ENCODE results near the gene TEX13A. TPM values are rescaled to one million over a fixed set of nuclear protein-coding genes. Genes with fewer than 3 reads are reported as not detected.
"Not testable (repeated sequence)": the region's sequence is repeated elsewhere in the genome, so short reads cannot be mapped to it uniquely, and the experiment has no call there.

TEX13A gene
- total RNA-seq, 1 experiment from 2014 or later = 0.17 TPM

- H3K27ac Mint-ChIP-seq = no peak overlapping the region
- no peak for DNase-seq (ENCODE audit: low spot score)
- no peak overlapping the region for H3K4me3 Mint-ChIP-seq
- ChIA-PET POLR2A (no interaction called here), CTCF (no interaction called here)
- no peaks in the 10 kb centered on the region for H3K36me3 Mint-ChIP-seq
- peaks cover 2% of the 10 kb centered on the region for H3K4me1 Mint-ChIP-seq
- H3K9me3 Mint-ChIP-seq = no peaks in the 10 kb centered on the region
- no peaks in the 10 kb centered on the region for H3K27me3 Mint-ChIP-seq (ENCODE audit: low read depth)
- TF ChIP-seq ATF2 (CRISPR knock-in tag; IDR thresholded peaks at IDR 0.05; ENCODE audit: borderline replicate concordance, low read depth) (no peak), ZNF263 (CRISPR knock-in tag; IDR thresholded peaks at IDR 0.05; ENCODE audit: low read depth) (no peak)
- ATAC-seq = no peak
Observed at GRCh38 chrX:105241056-105241455, 20.6 kb upstream of the TEX13A start.

DNA sequence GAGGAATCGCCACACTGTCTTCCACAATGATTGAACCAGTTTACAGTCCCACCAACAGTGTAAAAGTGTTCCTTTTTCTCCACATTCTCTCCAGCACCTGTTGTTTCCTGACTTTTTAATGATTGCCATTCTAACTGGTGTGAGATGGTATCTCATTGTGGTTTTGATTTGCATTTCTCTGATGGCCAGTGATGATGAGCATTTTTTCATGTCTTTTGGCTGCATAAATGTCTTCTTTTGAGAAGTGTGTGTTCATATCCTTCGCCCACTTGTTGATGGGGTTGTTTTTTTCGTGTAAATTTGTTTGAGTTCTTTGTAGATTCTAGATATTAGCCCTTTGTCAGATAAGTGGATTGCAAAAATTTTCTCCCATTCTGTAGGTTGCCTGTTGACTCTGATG, 16.9 kb upstream of the TEX13A start:
- H3K4me1 Mint-ChIP-seq; H3K9me3 Mint-ChIP-seq; DNase-seq (ENCODE audit: low spot score); H3K36me3 Mint-ChIP-seq; H3K4me3 Mint-ChIP-seq; ATAC-seq; H3K27me3 Mint-ChIP-seq (ENCODE audit: low read depth); POLR2A ChIA-PET; H3K27ac Mint-ChIP-seq; CTCF ChIA-PET: not testable (repeated sequence)

- POLR2A ChIA-PET = no interaction called here
- H3K9me3 Mint-ChIP-seq = no peaks in the 10 kb centered on the region
- CTCF ChIA-PET = no interaction called here
- H3K4me1 Mint-ChIP-seq = peaks cover 24% of the 10 kb centered on the region
- H3K27ac Mint-ChIP-seq = no peak overlapping the region
- no peak for TF ChIP-seq ATF1 (CRISPR knock-in tag; IDR thresholded peaks at IDR 0.05)
- TF ChIP-seq, protein P1, sequence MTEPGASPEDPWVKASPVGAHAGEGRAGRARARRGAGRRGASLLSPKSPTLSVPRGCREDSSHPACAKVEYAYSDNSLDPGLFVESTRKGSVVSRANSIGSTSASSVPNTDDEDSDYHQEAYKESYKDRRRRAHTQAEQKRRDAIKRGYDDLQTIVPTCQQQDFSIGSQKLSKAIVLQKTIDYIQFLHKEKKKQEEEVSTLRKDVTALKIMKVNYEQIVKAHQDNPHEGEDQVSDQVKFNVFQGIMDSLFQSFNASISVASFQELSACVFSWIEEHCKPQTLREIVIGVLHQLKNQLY (CRISPR knock-in tag; IDR thresholded peaks at IDR 0.05) = no peak
- no peak for TF ChIP-seq ZNF423 (CRISPR knock-in tag; IDR thresholded peaks at IDR 0.05)
- TF ChIP-seq ZNF219 (CRISPR knock-in tag; IDR thresholded peaks at IDR 0.05; ENCODE audit: borderline replicate concordance) = no peak
- no peak overlapping the region for H3K4me3 Mint-ChIP-seq
- DNase-seq (ENCODE audit: low spot score) (no peak), ATAC-seq (no peak)
- no peaks in the 10 kb centered on the region for H3K27me3 Mint-ChIP-seq (ENCODE audit: low read depth)
- H3K36me3 Mint-ChIP-seq = no peaks in the 10 kb centered on the region
Observed at GRCh38 chrX:105229146-105229545, 8.7 kb upstream of the TEX13A start.

DNA sequence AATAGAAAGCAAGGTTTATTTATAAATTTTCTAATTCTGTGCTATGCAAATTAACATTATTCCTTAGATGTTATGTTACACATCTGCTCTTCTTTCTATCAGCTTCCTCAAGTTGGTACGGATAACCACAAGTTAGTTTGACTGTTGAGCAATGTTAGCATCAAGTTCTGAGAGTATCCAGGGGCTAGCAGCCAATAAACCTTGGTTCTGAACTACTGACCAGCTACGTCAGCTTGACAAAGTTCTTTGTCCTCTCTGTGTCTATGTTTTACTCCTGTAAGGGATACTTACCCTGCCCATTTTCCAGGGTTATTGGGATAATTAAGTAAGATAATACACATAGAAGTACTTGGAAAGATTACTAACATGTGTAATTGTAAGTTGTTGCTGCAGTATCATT, 8.1 kb upstream of the TEX13A start:
- no peak for ATAC-seq
- CTCF ChIA-PET = no interaction called here
- no peaks in the 10 kb centered on the region for H3K9me3 Mint-ChIP-seq
- TF ChIP-seq, protein P2, sequence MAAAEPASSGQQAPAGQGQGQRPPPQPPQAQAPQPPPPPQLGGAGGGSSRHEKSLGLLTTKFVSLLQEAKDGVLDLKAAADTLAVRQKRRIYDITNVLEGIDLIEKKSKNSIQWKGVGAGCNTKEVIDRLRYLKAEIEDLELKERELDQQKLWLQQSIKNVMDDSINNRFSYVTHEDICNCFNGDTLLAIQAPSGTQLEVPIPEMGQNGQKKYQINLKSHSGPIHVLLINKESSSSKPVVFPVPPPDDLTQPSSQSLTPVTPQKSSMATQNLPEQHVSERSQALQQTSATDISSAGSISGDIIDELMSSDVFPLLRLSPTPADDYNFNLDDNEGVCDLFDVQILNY (CRISPR knock-in tag; IDR thresholded peaks at IDR 0.05) = no peak
- TF ChIP-seq FOXP1 (CRISPR knock-in tag; IDR thresholded peaks at IDR 0.05; ENCODE audit: borderline replicate concordance) = no peak
- TF ChIP-seq ZNF396 (CRISPR knock-in tag; IDR thresholded peaks at IDR 0.05; ENCODE audit: borderline replicate concordance) = no peak
- TF ChIP-seq IRF1 (CRISPR knock-in tag; IDR thresholded peaks at IDR 0.05) = no peak
- POLR2A ChIA-PET = no interaction called here
- no peaks in the 10 kb centered on the region for H3K27me3 Mint-ChIP-seq (ENCODE audit: low read depth)
- peak overlapping the region; percentile 76 for H3K27ac Mint-ChIP-seq
- H3K4me3 Mint-ChIP-seq = no peak overlapping the region
- no peak for DNase-seq (ENCODE audit: low spot score)
- H3K36me3 Mint-ChIP-seq = no peaks in the 10 kb centered on the region
- H3K4me1 Mint-ChIP-seq = peaks cover 24% of the 10 kb centered on the region

DNA sequence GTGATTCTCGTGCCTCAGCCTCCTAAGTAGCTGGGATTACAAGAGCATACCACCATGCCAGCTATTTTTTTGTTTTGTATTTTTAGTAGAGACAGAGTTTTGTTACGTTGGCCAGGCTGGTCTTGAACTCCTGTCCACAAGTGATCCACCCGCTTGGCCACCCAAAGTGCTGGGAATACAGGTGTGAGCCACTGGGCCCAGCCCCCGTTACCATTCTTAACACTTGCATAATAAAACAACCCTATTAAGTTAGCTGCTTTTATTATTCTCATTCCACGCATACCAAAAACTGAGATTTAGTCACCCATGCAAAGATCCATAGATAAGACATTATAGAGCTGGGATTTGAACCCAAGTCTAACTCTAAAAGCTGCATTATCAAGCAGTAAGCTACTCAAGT, 6.0 kb upstream of the TEX13A start:
- ATAC-seq (peak; percentile 65), DNase-seq (ENCODE audit: low spot score) (peak; percentile 15)
- H3K27me3 Mint-ChIP-seq (ENCODE audit: low read depth) = no peaks in the 10 kb centered on the region
- H3K36me3 Mint-ChIP-seq = peaks cover 3% of the 10 kb centered on the region; the same call in 1 of the 2 replicates
- ChIA-PET CTCF (no interaction called here), POLR2A (no interaction called here)
- H3K9me3 Mint-ChIP-seq = peaks cover 8% of the 10 kb centered on the region
- H3K4me3 Mint-ChIP-seq = no peak overlapping the region
- H3K27ac Mint-ChIP-seq = peak overlapping the region; percentile 70
- H3K4me1 Mint-ChIP-seq = peaks cover 28% of the 10 kb centered on the region
- TF ChIP-seq MXD4 (CRISPR knock-in tag; IDR thresholded peaks at IDR 0.05; ENCODE audit: borderline replicate concordance) (no peak), ZBTB21 (CRISPR knock-in tag; IDR thresholded peaks at IDR 0.05; ENCODE audit: borderline replicate concordance) (no peak), MAX (CRISPR knock-in tag; IDR thresholded peaks at IDR 0.05) (no peak), ZNF232 (CRISPR knock-in tag; IDR thresholded peaks at IDR 0.05) (no peak), IRF1 (CRISPR knock-in tag; IDR thresholded peaks at IDR 0.05) (no peak)
- TF ChIP-seq, protein P3, sequence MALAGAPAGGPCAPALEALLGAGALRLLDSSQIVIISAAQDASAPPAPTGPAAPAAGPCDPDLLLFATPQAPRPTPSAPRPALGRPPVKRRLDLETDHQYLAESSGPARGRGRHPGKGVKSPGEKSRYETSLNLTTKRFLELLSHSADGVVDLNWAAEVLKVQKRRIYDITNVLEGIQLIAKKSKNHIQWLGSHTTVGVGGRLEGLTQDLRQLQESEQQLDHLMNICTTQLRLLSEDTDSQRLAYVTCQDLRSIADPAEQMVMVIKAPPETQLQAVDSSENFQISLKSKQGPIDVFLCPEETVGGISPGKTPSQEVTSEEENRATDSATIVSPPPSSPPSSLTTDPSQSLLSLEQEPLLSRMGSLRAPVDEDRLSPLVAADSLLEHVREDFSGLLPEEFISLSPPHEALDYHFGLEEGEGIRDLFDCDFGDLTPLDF (CRISPR knock-in tag; IDR thresholded peaks at IDR 0.05) = no peak
- TF ChIP-seq, protein P4, sequence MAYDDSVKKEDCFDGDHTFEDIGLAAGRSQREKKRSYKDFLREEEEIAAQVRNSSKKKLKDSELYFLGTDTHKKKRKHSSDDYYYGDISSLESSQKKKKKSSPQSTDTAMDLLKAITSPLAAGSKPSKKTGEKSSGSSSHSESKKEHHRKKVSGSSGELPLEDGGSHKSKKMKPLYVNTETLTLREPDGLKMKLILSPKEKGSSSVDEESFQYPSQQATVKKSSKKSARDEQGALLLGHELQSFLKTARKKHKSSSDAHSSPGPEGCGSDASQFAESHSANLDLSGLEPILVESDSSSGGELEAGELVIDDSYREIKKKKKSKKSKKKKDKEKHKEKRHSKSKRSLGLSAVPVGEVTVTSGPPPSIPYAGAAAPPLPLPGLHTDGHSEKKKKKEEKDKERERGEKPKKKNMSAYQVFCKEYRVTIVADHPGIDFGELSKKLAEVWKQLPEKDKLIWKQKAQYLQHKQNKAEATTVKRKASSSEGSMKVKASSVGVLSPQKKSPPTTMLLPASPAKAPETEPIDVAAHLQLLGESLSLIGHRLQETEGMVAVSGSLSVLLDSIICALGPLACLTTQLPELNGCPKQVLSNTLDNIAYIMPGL (CRISPR knock-in tag; IDR thresholded peaks at IDR 0.05) = no peak
- TF ChIP-seq, protein P5, sequence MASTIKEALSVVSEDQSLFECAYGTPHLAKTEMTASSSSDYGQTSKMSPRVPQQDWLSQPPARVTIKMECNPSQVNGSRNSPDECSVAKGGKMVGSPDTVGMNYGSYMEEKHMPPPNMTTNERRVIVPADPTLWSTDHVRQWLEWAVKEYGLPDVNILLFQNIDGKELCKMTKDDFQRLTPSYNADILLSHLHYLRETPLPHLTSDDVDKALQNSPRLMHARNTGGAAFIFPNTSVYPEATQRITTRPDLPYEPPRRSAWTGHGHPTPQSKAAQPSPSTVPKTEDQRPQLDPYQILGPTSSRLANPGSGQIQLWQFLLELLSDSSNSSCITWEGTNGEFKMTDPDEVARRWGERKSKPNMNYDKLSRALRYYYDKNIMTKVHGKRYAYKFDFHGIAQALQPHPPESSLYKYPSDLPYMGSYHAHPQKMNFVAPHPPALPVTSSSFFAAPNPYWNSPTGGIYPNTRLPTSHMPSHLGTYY (CRISPR knock-in tag; IDR thresholded peaks at IDR 0.05) = no peak

All from WTC11 (cell line).